Left lung (tissue), 10 donors: ENCODE data around the gene ITCH. TPM values are rescaled to one million over a fixed set of nuclear protein-coding genes. Genes with fewer than 3 reads are reported as not detected.
A peak's percentile ranks its signal among the peaks of the same experiment; 100 is the strongest.

Experiments
- ATAC-seq: fragments of 200-7000 bp; cut with Tn5 transposase; one replicate; pipeline ENCODE4 v1.9.1; 2020; ENCODE audit warnings: moderate library complexity
- DNase-seq, 4 donors: peaks; one replicate each; pipeline ENCODE4 v3.0.0-alpha.2; 2013 to 2020
- H3K27ac ChIP-seq, 2 donors: fragments of 200-600 bp; sonication (generic) in 1 of 2; one replicate each; pipeline versions ENCODE4 v1.5.0 to v1.8.0; 2020 to 2021
- H3K27me3 ChIP-seq, 2 donors: fragments of 200-600 bp; sonication (generic) in 1 of 2; one replicate each; pipeline versions ENCODE4 v1.5.0 to v1.8.0; 2020 to 2021
- H3K36me3 ChIP-seq, 2 donors: fragments of 200-600 bp; sonication (generic) in 1 of 2; one replicate each; pipeline versions ENCODE4 v1.5.0 to v1.8.0; 2020 to 2021
- H3K4me1 ChIP-seq, 2 donors: fragments of 200-600 bp; one replicate each; pipeline ENCODE4 v1.8.0; 2021
- H3K4me3 ChIP-seq, 2 donors: fragments of 200-600 bp; sonication (generic) in 1 of 2; one replicate each; pipeline versions ENCODE4 v1.5.0 to v1.8.0; 2020 to 2021; ENCODE audit warnings: mild to moderate bottlenecking in 1 of 2
- H3K9me3 ChIP-seq, 2 donors: fragments of 200-600 bp; sonication (generic) in 1 of 2; one replicate each; pipeline versions ENCODE4 v1.5.0 to v1.8.0; 2020 to 2021
- CTCF ChIP-seq, 2 donors: fragments of 200-600 bp; sonication (generic) in 1 of 2; IDR thresholded peaks; one replicate each; pipeline versions ENCODE4 v1.5.0 to v1.8.0; 2021; ENCODE audit warnings: antibody characterized with exemption in 2 of 2
- intact Hi-C, 2 donors: fragments of 100-400 bp; cut with DNase I; formaldehyde crosslinking; loops; one replicate each; pipeline versions ENCODE4 v1.11.2 to v1.14.2; 2022
- polyA plus RNA-seq, 6 donors: library from polyadenylated mRNA; unstranded; fragments of 120-200 nt; gene quantifications; one replicate each; pipeline ENCODE4 v1.2.1, GENCODE V29; 2013; ENCODE audit not compliant: insufficient read length in 6 of 6
- total RNA-seq, 2 donors: library from RNA; stranded (reverse); fragmentation: NEBNext Ultra II Directional; extraction: Animal tissue kit (Norgen Biotek cat#: 25700); gene quantifications; one replicate each; pipeline ENCODE4 v1.2.1, GENCODE V29; 2021
- donor health status: DM: no; HTN: yes; CAD: no.
- donor health status: DM: no; HTN: no; CAD: no.

ITCH gene
- total and polyA plus RNA-seq, 8 donors = 36.2 to 59.6 (median 44.4) TPM

GRCh38 chr20:34527016-34527415 lies 163.9 kb downstream of the ITCH start:
- ATAC-seq = no peak
- TF ChIP-seq CTCF (IDR thresholded peaks at IDR 0.05) = no peak
- H3K4me3 ChIP-seq = no peak overlapping the region
- peaks cover 0 to 60% of the 10 kb centered on the region in 2 donors for H3K36me3 ChIP-seq
- peak overlapping the region in 1 of 2 donors; percentile 54 for H3K27ac ChIP-seq
- no peaks in the 10 kb centered on the region for H3K9me3 ChIP-seq
- no peaks in the 10 kb centered on the region for H3K27me3 ChIP-seq
- H3K4me1 ChIP-seq = peaks cover 17 to 46% of the 10 kb centered on the region in 2 donors
- intact Hi-C loops = no loop called here
- no peak for DNase-seq

- H3K4me1 ChIP-seq = peaks cover 12 to 33% of the 10 kb centered on the region in 2 donors
- DNase-seq (peak in 1 of 4 donors; percentile 53), ATAC-seq (peak; percentile 62)
- H3K4me3 ChIP-seq = no peak overlapping the region
- H3K27ac ChIP-seq = no peak overlapping the region
- peaks cover 0 to 78% of the 10 kb centered on the region in 2 donors for H3K36me3 ChIP-seq
- intact Hi-C loops = no loop called here
- H3K9me3 ChIP-seq = no peaks in the 10 kb centered on the region
- no peaks in the 10 kb centered on the region for H3K27me3 ChIP-seq
- TF ChIP-seq CTCF (IDR thresholded peaks at IDR 0.05) = peak in 1 of 2 donors; percentile 16
Observed at GRCh38 chr20:34528921-34529297, 165.8 kb downstream of the ITCH start.

GRCh38 chr20:34529742-34530141 lies 166.7 kb downstream of the ITCH start:
- no peak for TF ChIP-seq CTCF (IDR thresholded peaks at IDR 0.05)
- peaks cover 0 to 81% of the 10 kb centered on the region in 2 donors for H3K36me3 ChIP-seq
- H3K27ac ChIP-seq = no peak overlapping the region
- intact Hi-C loops = loop anchor here in 1 of 2 donors (10.0 kb wide), 1 partner anchor 175 kb away; the partner anchor contains the start of gene TP53INP2
- peaks cover 12 to 31% of the 10 kb centered on the region in 2 donors for H3K4me1 ChIP-seq
- no peak overlapping the region for H3K4me3 ChIP-seq
- ATAC-seq = no peak
- H3K9me3 ChIP-seq = no peaks in the 10 kb centered on the region
- no peak for DNase-seq
- H3K27me3 ChIP-seq = no peaks in the 10 kb centered on the region

GRCh38 chr20:34530342-34530741 lies 167.3 kb downstream of the ITCH start:
- no peak overlapping the region for H3K4me3 ChIP-seq
- intact Hi-C loops = loop anchor here in 1 of 2 donors (10.0 kb wide), 1 partner anchor 174 kb away; the partner anchor contains the start of gene TP53INP2
- no peaks in the 10 kb centered on the region for H3K27me3 ChIP-seq
- DNase-seq (no peak), ATAC-seq (no peak)
- peaks cover 0 to 85% of the 10 kb centered on the region in 2 donors for H3K36me3 ChIP-seq
- no peak overlapping the region for H3K27ac ChIP-seq
- H3K4me1 ChIP-seq = peaks cover 10 to 25% of the 10 kb centered on the region in 2 donors
- no peaks in the 10 kb centered on the region for H3K9me3 ChIP-seq
- no peak for TF ChIP-seq CTCF (IDR thresholded peaks at IDR 0.05)

- H3K4me3 ChIP-seq = no peak overlapping the region
- peaks cover 0 to 95% of the 10 kb centered on the region in 2 donors for H3K36me3 ChIP-seq
- H3K27ac ChIP-seq = no peak overlapping the region
- H3K9me3 ChIP-seq = no peaks in the 10 kb centered on the region
- H3K4me1 ChIP-seq = peaks cover 0 to 11% of the 10 kb centered on the region in 2 donors
- TF ChIP-seq CTCF (IDR thresholded peaks at IDR 0.05) = no peak
- ATAC-seq (no peak), DNase-seq (no peak)
- intact Hi-C loops = loop anchor here in 1 of 2 donors (10.0 kb wide), 1 partner anchor 173 kb away; the partner anchor contains the start of gene TP53INP2
- H3K27me3 ChIP-seq = no peaks in the 10 kb centered on the region
Observed at GRCh38 chr20:34531608-34532265, 168.7 kb downstream of the ITCH start.
